ENCODE measurements around the gene AMER3.

- TF ChIP-seq POLR2A (IDR thresholded peaks at IDR 0.05): no peak
- TF ChIP-seq, protein P1, sequence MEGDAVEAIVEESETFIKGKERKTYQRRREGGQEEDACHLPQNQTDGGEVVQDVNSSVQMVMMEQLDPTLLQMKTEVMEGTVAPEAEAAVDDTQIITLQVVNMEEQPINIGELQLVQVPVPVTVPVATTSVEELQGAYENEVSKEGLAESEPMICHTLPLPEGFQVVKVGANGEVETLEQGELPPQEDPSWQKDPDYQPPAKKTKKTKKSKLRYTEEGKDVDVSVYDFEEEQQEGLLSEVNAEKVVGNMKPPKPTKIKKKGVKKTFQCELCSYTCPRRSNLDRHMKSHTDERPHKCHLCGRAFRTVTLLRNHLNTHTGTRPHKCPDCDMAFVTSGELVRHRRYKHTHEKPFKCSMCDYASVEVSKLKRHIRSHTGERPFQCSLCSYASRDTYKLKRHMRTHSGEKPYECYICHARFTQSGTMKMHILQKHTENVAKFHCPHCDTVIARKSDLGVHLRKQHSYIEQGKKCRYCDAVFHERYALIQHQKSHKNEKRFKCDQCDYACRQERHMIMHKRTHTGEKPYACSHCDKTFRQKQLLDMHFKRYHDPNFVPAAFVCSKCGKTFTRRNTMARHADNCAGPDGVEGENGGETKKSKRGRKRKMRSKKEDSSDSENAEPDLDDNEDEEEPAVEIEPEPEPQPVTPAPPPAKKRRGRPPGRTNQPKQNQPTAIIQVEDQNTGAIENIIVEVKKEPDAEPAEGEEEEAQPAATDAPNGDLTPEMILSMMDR (IDR thresholded peaks at IDR 0.05 in 8 of 11, conservative IDR thresholded peaks at IDR 0.05 in 3 of 11): no peak
Observed at GRCh38 chr2:130806370-130806769, 51.0 kb downstream of the AMER3 start.
